SK-N-SH (cell line): ENCODE data around the gene RASSF4.

Experiments used
- EZH2phosphoT487 ChIP-seq: fragments of 200-600 bp; sonication (generic); IDR thresholded peaks from 2 replicates; pipeline ENCODE4 v1.6.1; 2017; ENCODE audit warnings: low read depth, mixed run types, mild to moderate bottlenecking, antibody characterized with exemption, moderate library complexity, borderline replicate concordance
- RAD21 ChIP-seq: IDR thresholded peaks from 2 replicates; pipeline ENCODE4 v1.6.1; 2012; ENCODE audit warnings: mild to moderate bottlenecking, low read length
- SIN3A ChIP-seq: IDR thresholded peaks from 2 replicates; pipeline ENCODE4 v1.6.1; 2012; ENCODE audit warnings: low read depth, mild to moderate bottlenecking, low read length, moderate library complexity, borderline replicate concordance
- SMC3 ChIP-seq: IDR thresholded peaks from 2 replicates; pipeline ENCODE4 v1.6.1; 2012; ENCODE audit warnings: low read depth, low read length, improper control_type of control experiment
- TAF1 ChIP-seq: IDR thresholded peaks from 2 replicates; pipeline ENCODE4 v1.6.1; 2012; ENCODE audit warnings: low read depth, mild to moderate bottlenecking, low read length, moderate library complexity, borderline replicate concordance
- TEAD4 ChIP-seq: IDR thresholded peaks from 2 replicates; pipeline ENCODE4 v1.4.0; 2012; ENCODE audit warnings: mild to moderate bottlenecking, borderline replicate concordance; ENCODE audit not compliant: insufficient read depth
- YY1 ChIP-seq: IDR thresholded peaks from 2 replicates; pipeline ENCODE4 v1.4.0; 2012; ENCODE audit warnings: low read depth, mild to moderate bottlenecking
- TF ChIP-seq, protein P1 (sequence below): fragments of 200-600 bp; sonication (generic); IDR thresholded peaks from 2 replicates; pipeline ENCODE4 v1.6.1; 2017; ENCODE audit warnings: antibody characterized with exemption, mild to moderate bottlenecking, moderate library complexity

DNA sequence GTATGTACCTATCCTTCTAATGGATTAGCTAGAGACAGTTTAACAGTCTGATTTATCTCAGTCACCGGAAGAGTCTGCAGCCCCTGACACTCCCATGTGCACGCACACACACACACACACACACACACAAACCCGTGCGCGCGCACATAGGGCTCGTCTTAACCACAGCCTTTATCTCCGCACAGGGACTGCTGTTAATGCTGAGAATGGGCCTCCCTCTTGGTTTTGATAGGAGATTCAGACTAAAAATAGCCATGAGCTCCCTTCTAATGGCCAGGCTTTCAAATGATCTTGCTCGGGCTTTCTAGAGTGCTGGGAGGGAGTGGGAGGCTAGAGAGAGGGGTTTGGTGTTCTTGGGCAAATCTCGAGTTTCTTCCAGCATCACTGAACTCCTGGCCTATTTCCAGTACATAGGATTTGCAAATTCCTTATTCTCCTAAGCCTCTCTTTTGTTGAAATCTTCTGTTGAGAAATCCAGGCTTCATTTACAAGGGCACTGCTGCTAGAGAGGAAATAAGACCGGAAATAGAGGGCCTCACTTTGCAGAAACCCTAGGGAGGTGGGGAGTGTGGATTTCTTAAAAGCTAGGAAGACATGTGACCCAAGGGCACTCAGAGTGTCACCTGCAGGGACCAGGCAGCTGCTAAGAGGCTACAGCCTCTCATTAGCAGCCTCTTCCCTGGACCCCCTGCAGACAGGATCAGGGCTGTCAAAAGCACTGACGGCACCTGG is 46.1 kb upstream of the RASSF4 start:
- TF ChIP-seq, protein P1, sequence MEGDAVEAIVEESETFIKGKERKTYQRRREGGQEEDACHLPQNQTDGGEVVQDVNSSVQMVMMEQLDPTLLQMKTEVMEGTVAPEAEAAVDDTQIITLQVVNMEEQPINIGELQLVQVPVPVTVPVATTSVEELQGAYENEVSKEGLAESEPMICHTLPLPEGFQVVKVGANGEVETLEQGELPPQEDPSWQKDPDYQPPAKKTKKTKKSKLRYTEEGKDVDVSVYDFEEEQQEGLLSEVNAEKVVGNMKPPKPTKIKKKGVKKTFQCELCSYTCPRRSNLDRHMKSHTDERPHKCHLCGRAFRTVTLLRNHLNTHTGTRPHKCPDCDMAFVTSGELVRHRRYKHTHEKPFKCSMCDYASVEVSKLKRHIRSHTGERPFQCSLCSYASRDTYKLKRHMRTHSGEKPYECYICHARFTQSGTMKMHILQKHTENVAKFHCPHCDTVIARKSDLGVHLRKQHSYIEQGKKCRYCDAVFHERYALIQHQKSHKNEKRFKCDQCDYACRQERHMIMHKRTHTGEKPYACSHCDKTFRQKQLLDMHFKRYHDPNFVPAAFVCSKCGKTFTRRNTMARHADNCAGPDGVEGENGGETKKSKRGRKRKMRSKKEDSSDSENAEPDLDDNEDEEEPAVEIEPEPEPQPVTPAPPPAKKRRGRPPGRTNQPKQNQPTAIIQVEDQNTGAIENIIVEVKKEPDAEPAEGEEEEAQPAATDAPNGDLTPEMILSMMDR, result no peak
- TF ChIP-seq TEAD4, result no peak
- TF ChIP-seq EZH2phosphoT487, result no peak
- TF ChIP-seq SIN3A, result no peak
- TF ChIP-seq TAF1, result no peak
- TF ChIP-seq RAD21, result no peak
- no peak for TF ChIP-seq YY1
- TF ChIP-seq SMC3, result no peak
